ENCODE data around the gene C11orf21.
A peak's percentile ranks its signal among the peaks of the same experiment; 100 is the strongest.
"Not testable (repeated sequence)": the region's sequence is repeated elsewhere in the genome, so short reads cannot be mapped to it uniquely, and the experiment has no call there.

The C11orf21 gene

GRCh38 chr11:2301631-2302305 lies at the start of gene C11orf21, which contains the start of gene TSPAN32:
Gene C11orf21, minus strand, starts transcription at chr11:2301918. Its CDS starts 110 bp downstream, at chr11:2301808.
Gene TSPAN32, plus strand, starts transcription at chr11:2302013. Its CDS starts 137 bp downstream, at chr11:2302150.
- DNase-seq, result peak; percentile 77

- DNase-seq, result no peak
Observed at GRCh38 chr11:2348986-2349385, 47.3 kb upstream of the C11orf21 start.

- no peak for DNase-seq
Observed at GRCh38 chr11:2347308-2347830, 45.7 kb upstream of the C11orf21 start.

- DNase-seq, result no peak
Observed at GRCh38 chr11:2346586-2347307, 45.0 kb upstream of the C11orf21 start.

- no peak for DNase-seq
Observed at GRCh38 chr11:2346014-2346413, 44.3 kb upstream of the C11orf21 start.

GRCh38 chr11:2345050-2345449 lies 43.3 kb upstream of the C11orf21 start:
- no peak for DNase-seq

GRCh38 chr11:2343502-2343901 lies 41.8 kb upstream of the C11orf21 start:
- DNase-seq, result no peak

- no peak for DNase-seq
Observed at GRCh38 chr11:2342981-2343380, 41.3 kb upstream of the C11orf21 start.

- no peak for DNase-seq
Observed at GRCh38 chr11:2342557-2342956, 40.8 kb upstream of the C11orf21 start.

- DNase-seq, result not testable (repeated sequence)
Observed at GRCh38 chr11:2338760-2339159, 37.0 kb upstream of the C11orf21 start.

- DNase-seq, result not testable (repeated sequence)
Observed at GRCh38 chr11:2335286-2335685, 33.6 kb upstream of the C11orf21 start.

- not testable (repeated sequence) for DNase-seq
Observed at GRCh38 chr11:2333486-2334205, 31.9 kb upstream of the C11orf21 start.

GRCh38 chr11:2332569-2332968 lies 30.9 kb upstream of the C11orf21 start:
- not testable (repeated sequence) for DNase-seq

GRCh38 chr11:2331404-2331803 lies 29.7 kb upstream of the C11orf21 start:
- DNase-seq, result no peak

GRCh38 chr11:2330696-2331095 lies 29.0 kb upstream of the C11orf21 start:
- DNase-seq, result no peak

- DNase-seq, result no peak
Observed at GRCh38 chr11:2329551-2329950, 27.8 kb upstream of the C11orf21 start.

- DNase-seq, result no peak
Observed at GRCh38 chr11:2328656-2329354, 27.1 kb upstream of the C11orf21 start.

GRCh38 chr11:2328021-2328420 lies 26.3 kb upstream of the C11orf21 start:
- DNase-seq, result no peak

- no peak for DNase-seq
Observed at GRCh38 chr11:2327032-2327431, 25.3 kb upstream of the C11orf21 start.

- no peak for DNase-seq
Observed at GRCh38 chr11:2325719-2326118, 24.0 kb upstream of the C11orf21 start.

- no peak for DNase-seq
Observed at GRCh38 chr11:2325123-2325522, 23.4 kb upstream of the C11orf21 start.

GRCh38 chr11:2321311-2321683 lies 19.6 kb upstream of the C11orf21 start:
- DNase-seq, result no peak

All from CD4-positive, alpha-beta T cell treated with Interleukin-17A for 4 hours (primary cell).